ENCODE data around the gene INPP5A.
"Not testable (repeated sequence)": the region's sequence is repeated elsewhere in the genome, so short reads cannot be mapped to it uniquely, and the experiment has no call there.

The INPP5A gene

GRCh38 chr10:132502544-132503300 lies 34.9 kb upstream of the INPP5A start:
- Histone ChIP-seq H3K36me3 (ENCODE audit: insufficient read depth, low read length) (no peaks in the 10 kb centered on the region), H3K4me2 (ENCODE audit: low read depth, low read length, poor library complexity, severe bottlenecking) (no peak overlapping the region), H3K27me3 (ENCODE audit: insufficient read depth, low read length, poor library complexity, severe bottlenecking) (no peaks in the 10 kb centered on the region), H4K20me1 (ENCODE audit: insufficient read depth, low read length, poor library complexity, severe bottlenecking) (no peaks in the 10 kb centered on the region), H3F3A (ENCODE audit: low read depth) (no peaks in the 10 kb centered on the region), H3K9ac (ENCODE audit: low read depth, low read length, poor library complexity, severe bottlenecking) (no peak overlapping the region), H3K9me3 (ENCODE audit: insufficient read depth, low read depth, low read length) (no peaks in the 10 kb centered on the region), H3K4me3 (ENCODE audit: low read length, poor library complexity, severe bottlenecking) (no peak overlapping the region), H3K79me2 (ENCODE audit: insufficient read depth, low read length) (no peaks in the 10 kb centered on the region), H2AFZ (ENCODE audit: low read length) (no peak overlapping the region), H3K4me1 (ENCODE audit: insufficient read depth, low read length, poor library complexity, severe bottlenecking) (no peaks in the 10 kb centered on the region), H3K9me2 (replicated peaks; ENCODE audit: low read depth, low read length) (no peaks in the 10 kb centered on the region)
- TF ChIP-seq CTCF (conservative IDR thresholded peaks at IDR 0.05; ENCODE audit: low read length) = no peak
- TF ChIP-seq EZH2phosphoT487 (IDR thresholded peaks at IDR 0.05; ENCODE audit: borderline replicate concordance) = no peak

GRCh38 chr10:132503581-132504421 lies 33.8 kb upstream of the INPP5A start:
- Histone ChIP-seq H3K79me2 (ENCODE audit: insufficient read depth, low read length) (no peaks in the 10 kb centered on the region), H3K4me3 (ENCODE audit: low read length, poor library complexity, severe bottlenecking) (no peak overlapping the region), H4K20me1 (ENCODE audit: insufficient read depth, low read length, poor library complexity, severe bottlenecking) (no peaks in the 10 kb centered on the region), H2AFZ (ENCODE audit: low read length) (no peak overlapping the region), H3F3A (ENCODE audit: low read depth) (no peaks in the 10 kb centered on the region), H3K4me1 (ENCODE audit: insufficient read depth, low read length, poor library complexity, severe bottlenecking) (no peaks in the 10 kb centered on the region), H3K9ac (ENCODE audit: low read depth, low read length, poor library complexity, severe bottlenecking) (no peak overlapping the region), H3K36me3 (ENCODE audit: insufficient read depth, low read length) (no peaks in the 10 kb centered on the region), H3K9me3 (ENCODE audit: insufficient read depth, low read depth, low read length) (no peaks in the 10 kb centered on the region), H3K27me3 (ENCODE audit: insufficient read depth, low read length, poor library complexity, severe bottlenecking) (no peaks in the 10 kb centered on the region), H3K4me2 (ENCODE audit: low read depth, low read length, poor library complexity, severe bottlenecking) (no peak overlapping the region), H3K9me2 (replicated peaks; ENCODE audit: low read depth, low read length) (no peaks in the 10 kb centered on the region)
- TF ChIP-seq EZH2phosphoT487 (IDR thresholded peaks at IDR 0.05; ENCODE audit: borderline replicate concordance) (no peak), CTCF (conservative IDR thresholded peaks at IDR 0.05; ENCODE audit: low read length) (no peak)

GRCh38 chr10:132504501-132505272 lies 32.9 kb upstream of the INPP5A start:
- H3K36me3 ChIP-seq (ENCODE audit: insufficient read depth, low read length) = no peaks in the 10 kb centered on the region

GRCh38 chr10:132505546-132505945 lies 32.0 kb upstream of the INPP5A start:
- not testable (repeated sequence) for H2AFZ ChIP-seq (ENCODE audit: low read length); H3K9ac ChIP-seq (ENCODE audit: low read depth, low read length, poor library complexity, severe bottlenecking); H4K20me1 ChIP-seq (ENCODE audit: insufficient read depth, low read length, poor library complexity, severe bottlenecking); H3K27me3 ChIP-seq (ENCODE audit: insufficient read depth, low read length, poor library complexity, severe bottlenecking); H3K4me1 ChIP-seq (ENCODE audit: insufficient read depth, low read length, poor library complexity, severe bottlenecking); H3K4me2 ChIP-seq (ENCODE audit: low read depth, low read length, poor library complexity, severe bottlenecking); H3K9me2 ChIP-seq (replicated peaks; ENCODE audit: low read depth, low read length); H3K79me2 ChIP-seq (ENCODE audit: insufficient read depth, low read length); H3K36me3 ChIP-seq (ENCODE audit: insufficient read depth, low read length); H3K4me3 ChIP-seq (ENCODE audit: low read length, poor library complexity, severe bottlenecking); H3F3A ChIP-seq (ENCODE audit: low read depth); H3K9me3 ChIP-seq (ENCODE audit: insufficient read depth, low read depth, low read length)

More at GRCh38 chr10:132504501-132505272, 32.9 kb upstream of the INPP5A start:
- H3K9me2 ChIP-seq (replicated peaks; ENCODE audit: low read depth, low read length) = no peaks in the 10 kb centered on the region
- TF ChIP-seq EZH2phosphoT487 (IDR thresholded peaks at IDR 0.05; ENCODE audit: borderline replicate concordance) (no peak), CTCF (conservative IDR thresholded peaks at IDR 0.05; ENCODE audit: low read length) (no peak)
- no peaks in the 10 kb centered on the region for H3K4me1 ChIP-seq (ENCODE audit: insufficient read depth, low read length, poor library complexity, severe bottlenecking)
- H2AFZ ChIP-seq (ENCODE audit: low read length) = no peak overlapping the region
- H3K4me2 ChIP-seq (ENCODE audit: low read depth, low read length, poor library complexity, severe bottlenecking) = no peak overlapping the region
- H3K4me3 ChIP-seq (ENCODE audit: low read length, poor library complexity, severe bottlenecking) = no peak overlapping the region
- no peaks in the 10 kb centered on the region for H3F3A ChIP-seq (ENCODE audit: low read depth)
- no peaks in the 10 kb centered on the region for H3K27me3 ChIP-seq (ENCODE audit: insufficient read depth, low read length, poor library complexity, severe bottlenecking)
- H3K9me3 ChIP-seq (ENCODE audit: insufficient read depth, low read depth, low read length) = no peaks in the 10 kb centered on the region
- H4K20me1 ChIP-seq (ENCODE audit: insufficient read depth, low read length, poor library complexity, severe bottlenecking) = no peaks in the 10 kb centered on the region
- H3K79me2 ChIP-seq (ENCODE audit: insufficient read depth, low read length) = no peaks in the 10 kb centered on the region
- no peak overlapping the region for H3K9ac ChIP-seq (ENCODE audit: low read depth, low read length, poor library complexity, severe bottlenecking)

Data from Loucy (cell line).